ENCODE measurements around the gene ARHGAP22.

- no peak for TF ChIP-seq POLR2A (IDR thresholded peaks at IDR 0.05)
- no peak for TF ChIP-seq CTCF (IDR thresholded peaks at IDR 0.05)
These were observed 56.9 kb downstream of the ARHGAP22 start for GRCh38 chr10:48547981-48548380.

Measured in heart left ventricle (tissue), 13 donors.